ENCODE measurements around the gene PRDM8.

The PRDM8 gene

DNA sequence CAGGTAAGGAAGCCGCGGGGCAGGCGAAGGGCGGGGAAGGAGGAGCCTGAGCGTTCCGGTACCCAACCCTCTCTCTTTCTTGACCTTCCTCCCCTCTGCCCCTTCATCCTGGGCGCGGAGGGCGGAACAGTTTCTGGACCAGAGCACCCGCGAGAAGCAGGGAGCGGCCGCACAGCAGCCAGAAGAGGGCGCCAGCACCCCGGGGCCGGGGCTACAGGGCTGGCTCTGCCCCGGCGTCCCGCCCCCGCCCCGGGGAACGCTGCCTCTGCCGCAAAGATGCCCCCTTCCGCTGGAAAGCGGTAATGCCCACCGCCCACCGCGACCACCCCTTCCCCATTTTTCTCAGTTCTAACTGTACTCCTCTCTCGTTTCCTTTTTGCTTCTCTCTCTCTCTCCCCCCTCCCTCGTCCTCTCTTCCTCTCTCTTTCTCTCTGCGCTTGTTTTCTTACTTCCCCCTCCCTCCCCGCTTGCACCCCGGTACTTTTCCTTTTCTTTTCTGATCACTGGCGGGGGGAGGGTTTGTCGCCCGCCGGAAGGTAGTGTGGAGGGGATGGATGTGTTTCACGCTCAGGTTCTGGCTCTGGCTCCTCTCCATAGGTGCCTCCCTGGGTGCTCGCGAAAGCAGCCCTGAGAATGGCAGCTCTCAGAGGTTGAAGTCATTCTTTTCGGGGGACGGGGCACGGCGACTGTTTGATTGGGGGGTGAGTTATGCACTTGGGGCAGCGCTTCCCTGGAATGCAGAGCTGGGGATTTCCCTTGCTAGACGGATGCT is 13.1 kb upstream of the PRDM8 start:
- DNase-seq = peak; percentile 57

- DNase-seq = no peak
Measured at GRCh38 chr4:80184825-80185756, 12.2 kb upstream of the PRDM8 start.

DNA sequence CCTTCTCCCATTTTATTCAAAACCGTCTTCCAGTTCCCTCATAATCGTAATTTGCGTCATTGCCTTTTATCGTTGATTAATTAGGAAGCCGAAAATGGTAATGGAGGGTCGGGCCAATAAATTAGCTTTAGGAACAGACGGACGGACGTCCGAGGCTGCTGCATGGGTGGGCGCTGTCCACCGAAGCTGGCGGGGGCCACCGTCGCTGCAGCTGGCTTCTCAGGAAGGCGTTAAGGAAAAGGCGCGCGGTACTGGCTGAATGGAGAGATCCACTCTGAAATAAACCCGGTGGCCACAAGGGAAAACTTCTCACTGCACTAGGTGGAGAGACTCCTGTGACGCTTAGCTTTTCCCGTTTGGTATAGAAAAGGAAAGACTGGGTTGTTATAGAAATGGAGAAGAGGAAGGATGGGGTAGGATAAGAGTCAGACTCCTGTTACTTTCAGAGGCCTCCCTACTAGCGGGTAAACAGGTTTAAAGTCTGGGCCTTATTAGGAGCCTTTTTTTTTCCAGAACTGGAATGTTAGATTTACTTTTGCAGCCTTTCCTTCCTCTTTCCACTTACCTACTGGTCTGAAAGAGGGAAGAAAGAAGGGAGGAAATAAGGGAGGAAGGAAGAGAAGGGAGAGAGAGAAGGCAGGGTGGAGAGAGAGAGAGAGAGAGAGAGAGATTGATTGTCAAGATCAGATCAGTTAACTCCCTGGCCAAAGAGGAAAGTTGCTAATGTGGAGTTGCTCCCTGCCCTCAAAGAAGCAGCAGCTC is 11.3 kb upstream of the PRDM8 start:
- DNase-seq = no peak

GRCh38 chr4:80186676-80187075 is 10.6 kb upstream of the PRDM8 start:
- DNase-seq = no peak

GRCh38 chr4:80187677-80188076 is 9.6 kb upstream of the PRDM8 start:
- no peak for DNase-seq

DNA sequence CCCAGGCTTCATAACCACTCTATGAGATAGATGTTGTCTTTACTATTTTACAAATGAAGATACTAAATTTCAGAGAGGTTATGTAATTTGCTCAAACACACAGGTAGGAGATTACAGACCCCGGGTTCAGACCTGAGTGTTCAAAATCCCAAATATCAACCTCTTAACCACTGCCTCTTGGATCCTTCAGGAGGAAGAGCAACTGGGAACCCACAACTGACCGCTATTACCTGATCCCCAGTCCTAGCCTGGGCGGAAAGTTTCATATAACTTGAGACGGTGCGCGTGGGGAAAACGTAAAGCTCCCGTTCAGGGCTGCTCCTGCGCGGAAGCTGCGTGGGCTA is 8.9 kb upstream of the PRDM8 start:
- DNase-seq = no peak

- no peak for DNase-seq
Measured at GRCh38 chr4:80188801-80189458, 8.4 kb upstream of the PRDM8 start.

- DNase-seq = no peak
Measured at GRCh38 chr4:80189581-80189955, 7.7 kb upstream of the PRDM8 start.

DNA sequence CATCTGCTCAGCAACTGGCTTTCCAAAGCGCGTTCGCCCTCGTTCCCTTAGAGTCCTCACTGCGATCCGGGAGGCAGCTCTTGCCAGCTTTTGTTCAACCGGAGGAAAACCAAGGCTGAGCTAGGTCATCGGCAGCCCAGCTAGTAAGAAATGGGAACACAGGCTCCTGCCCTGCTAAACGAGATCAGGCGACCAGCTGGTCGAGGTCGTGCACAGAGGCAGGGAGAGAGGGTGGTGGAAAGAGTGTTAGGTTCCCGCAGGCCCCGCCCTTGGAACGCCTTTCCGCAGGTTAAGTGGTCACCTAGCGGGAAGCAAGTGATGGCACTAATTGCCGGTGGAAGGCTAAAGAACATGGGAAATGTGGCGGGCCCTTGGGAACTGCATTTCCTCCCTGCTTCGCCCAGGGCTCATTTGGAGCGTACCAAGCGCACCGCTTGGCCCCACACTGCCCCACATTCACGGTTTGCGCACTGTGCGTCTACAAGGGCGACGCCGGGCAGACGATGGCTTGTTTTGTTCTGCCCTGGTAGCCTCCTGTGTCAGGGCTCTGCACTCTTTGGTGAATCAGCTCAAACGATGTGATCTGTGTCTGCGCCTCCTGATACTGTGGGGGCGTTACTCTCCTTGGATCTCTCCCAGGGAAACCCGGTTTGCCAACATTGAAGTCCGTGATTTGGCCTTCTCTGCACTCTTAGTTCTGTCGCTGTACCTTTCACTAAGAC is 7.2 kb upstream of the PRDM8 start:
- DNase-seq = no peak

DNA sequence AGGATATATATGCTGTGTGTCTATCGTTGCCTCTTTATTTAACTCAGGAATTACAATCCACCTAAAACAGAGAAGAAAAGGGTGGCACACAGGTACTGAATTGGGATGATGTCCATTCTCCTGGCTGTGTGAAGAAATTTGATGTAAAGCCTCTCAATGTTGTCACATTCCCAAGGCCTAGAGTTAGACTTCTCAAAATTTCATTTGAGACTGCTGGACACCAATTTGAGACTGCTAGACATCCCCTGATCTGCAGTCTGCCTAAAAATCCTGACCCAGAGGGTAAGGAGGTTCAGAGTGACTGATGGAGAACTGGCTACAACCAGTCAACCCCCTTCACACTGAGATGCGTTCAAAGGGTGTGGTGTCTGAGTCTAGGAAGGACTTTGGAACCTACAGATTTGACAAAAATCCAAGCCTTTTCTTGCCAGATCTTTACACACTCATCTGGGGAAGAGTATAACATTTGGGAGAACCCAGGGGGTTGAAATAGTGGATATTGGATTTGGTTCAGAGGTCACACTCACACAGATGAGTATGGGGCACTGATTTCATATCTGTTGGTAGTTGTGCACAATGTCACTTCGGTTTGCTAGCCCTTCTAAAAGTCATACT is 4.9 kb upstream of the PRDM8 start:
- no peak for DNase-seq

DNA sequence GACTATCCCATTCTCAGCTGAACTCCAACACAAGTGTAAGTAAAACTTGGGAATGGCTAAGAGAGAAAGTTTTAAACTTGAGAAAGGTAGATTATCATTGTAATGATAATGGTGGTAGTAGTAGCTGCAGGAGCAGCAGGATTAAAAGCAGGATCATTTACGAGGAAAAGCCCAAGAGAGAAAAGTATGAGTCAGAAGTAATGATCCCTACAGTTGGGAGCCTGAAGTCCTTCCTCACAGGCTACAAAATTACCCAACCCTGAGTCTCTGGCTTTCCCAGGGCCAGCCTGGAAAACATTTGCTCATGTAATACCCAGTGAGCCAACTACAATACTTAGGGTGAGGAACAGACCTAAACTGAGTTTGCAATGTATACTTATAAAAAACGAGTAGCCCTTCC is 4.4 kb upstream of the PRDM8 start:
- DNase-seq = no peak

DNA sequence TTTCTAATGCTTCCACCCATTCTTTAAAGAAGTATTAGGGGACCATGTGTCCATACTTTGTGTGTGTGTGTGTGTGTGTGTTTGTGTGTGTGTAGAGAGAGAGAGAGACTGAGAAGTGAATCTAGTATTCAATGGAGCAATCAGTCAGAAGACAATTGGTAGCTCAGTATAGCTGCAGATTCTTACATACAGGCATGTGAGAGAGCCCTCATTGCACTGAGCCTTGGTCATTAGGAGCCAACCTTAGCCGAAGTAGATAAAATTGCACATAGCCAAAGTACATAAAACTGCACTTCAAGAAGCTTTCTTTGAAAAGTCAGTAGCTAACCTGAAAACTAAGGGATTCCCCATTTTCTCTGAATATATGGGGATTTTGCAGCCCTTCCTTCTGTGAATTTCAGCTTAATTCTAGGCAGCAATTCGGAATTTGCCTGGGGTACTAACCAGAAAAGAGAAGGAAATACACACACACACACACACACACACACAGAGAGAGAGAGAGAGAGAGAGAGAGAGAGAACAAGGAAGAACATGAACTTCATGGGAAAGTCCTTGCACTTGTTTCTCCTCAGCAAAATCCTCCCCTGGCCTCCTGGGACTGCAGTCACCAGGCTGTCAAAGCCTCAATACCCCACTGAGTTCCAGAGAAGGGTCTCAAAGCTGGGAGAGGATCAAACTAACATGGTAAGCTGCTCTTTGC is 1.7 kb upstream of the PRDM8 start:
- DNase-seq = no peak

- no peak for DNase-seq
Measured at GRCh38 chr4:80196259-80196921, 913 bp upstream of the PRDM8 start.

- DNase-seq = no peak
Measured at GRCh38 chr4:80197601-80198440, 518 bp downstream of the PRDM8 start.

DNA sequence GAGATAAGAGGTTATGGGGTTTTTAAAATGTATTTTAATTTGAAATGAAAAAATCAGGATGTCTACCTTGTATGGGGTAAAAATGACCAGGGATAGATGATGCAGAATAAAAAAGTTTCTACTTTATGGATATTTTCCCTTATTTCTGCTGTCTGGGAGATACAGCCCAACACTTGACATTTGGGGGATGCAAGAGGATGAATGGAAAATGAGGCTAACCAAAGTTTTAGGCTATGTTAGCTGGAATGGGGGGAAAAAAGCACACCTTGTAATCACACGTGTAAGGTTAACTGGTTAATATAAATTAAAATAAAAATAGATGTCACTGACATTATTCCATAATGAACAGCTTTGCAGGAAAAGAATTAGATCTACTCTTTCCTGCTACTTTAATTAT is 1.1 kb downstream of the PRDM8 start:
- no peak for DNase-seq

GRCh38 chr4:80199004-80199560 is 1.8 kb downstream of the PRDM8 start:
- DNase-seq = no peak

- DNase-seq = no peak
Measured at GRCh38 chr4:80199947-80200346, 2.6 kb downstream of the PRDM8 start.

GRCh38 chr4:80201252-80202151 is 4.2 kb downstream of the PRDM8 start:
- DNase-seq = no peak

Data from DMS 273 treated with DMSO at 0.1 percent for 48 hours (cell line).